ENCODE data around the gene LCE2A.
"Not testable (repeated sequence)": the region's sequence is repeated elsewhere in the genome, so short reads cannot be mapped to it uniquely, and the experiment has no call there.

Gene LCE2A, protein sequence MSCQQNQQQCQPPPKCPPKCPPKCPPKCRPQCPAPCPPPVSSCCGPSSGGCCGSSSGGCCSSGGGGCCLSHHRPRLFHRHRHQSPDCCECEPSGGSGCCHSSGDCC

DNA sequence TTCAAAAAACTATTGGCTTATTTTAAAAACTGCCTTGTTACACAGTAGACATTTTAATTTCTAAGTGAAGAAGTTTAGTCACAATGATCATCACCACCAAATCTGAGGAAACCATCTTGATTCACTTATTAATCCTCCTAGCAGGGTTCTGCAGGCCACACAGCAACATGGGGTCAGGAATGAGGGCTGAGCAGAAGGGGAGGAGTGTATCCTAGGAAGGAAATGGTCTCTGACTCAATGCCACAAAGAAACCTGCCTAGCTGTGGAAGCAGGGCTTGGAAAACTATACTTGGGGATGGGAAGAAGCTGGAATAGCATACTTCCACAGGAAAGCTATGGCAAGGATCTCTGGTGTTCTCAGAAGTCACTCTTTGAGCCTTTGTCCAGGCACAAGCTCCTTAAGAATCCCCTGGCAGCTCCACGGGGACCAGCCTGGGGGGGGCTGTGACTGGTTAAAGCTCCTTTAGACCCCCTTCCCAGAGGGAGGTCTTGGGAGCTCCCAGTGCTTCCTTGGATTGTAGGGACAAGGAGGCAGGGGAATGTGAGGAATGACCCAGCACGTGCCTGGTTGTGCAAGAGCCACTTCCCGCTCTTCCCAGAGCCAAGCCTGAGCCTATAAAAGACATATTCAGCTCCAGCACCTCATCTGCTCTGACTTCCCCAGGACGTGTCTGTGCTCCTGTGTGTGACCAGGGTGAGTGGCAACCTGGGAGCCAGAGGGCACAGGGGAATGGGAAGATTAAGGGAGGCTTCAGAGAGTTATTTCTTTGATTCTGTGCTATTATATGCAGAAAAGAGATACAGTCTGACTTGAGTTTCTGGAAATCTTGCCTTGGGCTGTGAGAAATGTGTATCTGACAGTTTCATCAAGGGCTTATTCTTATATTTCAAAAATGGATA, at the start of gene LCE2A:
LCE2A (plus strand) TSS at position 645 of the 900 bp plus-strand sequence. CDS start 557 bp downstream, outside the sequence.
- DNase-seq = no peak

DNA sequence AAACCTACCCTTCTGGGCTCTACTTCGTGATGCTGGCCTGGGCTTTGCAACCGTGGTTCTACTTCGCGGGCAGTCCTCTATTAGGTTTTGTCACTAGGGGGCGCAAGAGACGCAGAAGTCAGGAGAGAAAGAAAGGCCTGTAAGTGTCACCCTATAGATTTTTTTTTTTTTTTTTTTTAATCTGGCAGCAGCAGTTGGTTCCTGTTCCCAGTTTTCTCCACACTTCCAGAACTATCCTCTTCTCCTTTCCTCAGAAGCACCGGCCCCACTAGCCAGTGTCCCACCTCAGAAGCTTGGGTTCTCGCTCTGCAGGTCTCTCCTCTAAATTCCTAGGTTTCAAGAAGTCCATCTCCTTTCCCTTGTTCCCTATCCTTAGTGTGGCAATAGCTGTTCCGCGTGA, 44.0 kb upstream of the LCE2A start:
- no peak for DNase-seq

GRCh38 chr1:152656459-152656858, 41.7 kb upstream of the LCE2A start:
- DNase-seq = no peak

GRCh38 chr1:152657677-152658076, 40.5 kb upstream of the LCE2A start:
- DNase-seq = no peak

GRCh38 chr1:152658649-152659048, 39.5 kb upstream of the LCE2A start:
- no peak for DNase-seq

- DNase-seq = no peak
These were observed 35.0 kb upstream of the LCE2A start, which contains the start of gene LCE2D for GRCh38 chr1:152663098-152663497. TSS of gene LCE2D (plus strand) at chr1:152663380. CDS start at chr1:152664106, 726 bp downstream.

DNA sequence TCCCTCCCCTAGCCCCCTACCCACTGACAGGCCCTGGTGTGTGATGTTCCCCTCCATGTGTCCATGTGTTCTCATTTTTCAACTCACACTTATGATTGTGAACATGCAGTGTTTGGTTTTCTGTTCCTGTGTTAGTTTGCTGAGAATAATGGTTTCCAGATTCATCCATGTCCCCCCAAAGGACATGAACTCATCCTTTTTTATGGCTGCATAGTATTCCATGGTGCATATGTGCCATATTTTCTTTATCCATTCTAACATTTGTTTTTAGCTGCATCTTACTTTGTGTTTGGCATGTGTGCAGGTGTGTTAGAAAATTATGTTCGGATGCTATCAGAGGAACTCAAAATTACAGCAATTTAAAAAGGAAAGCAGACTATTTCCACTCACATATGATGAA, 32.0 kb upstream of the LCE2A start:
- not testable (repeated sequence) for DNase-seq

GRCh38 chr1:152667648-152668047, 30.5 kb upstream of the LCE2A start:
- no peak for DNase-seq

DNA sequence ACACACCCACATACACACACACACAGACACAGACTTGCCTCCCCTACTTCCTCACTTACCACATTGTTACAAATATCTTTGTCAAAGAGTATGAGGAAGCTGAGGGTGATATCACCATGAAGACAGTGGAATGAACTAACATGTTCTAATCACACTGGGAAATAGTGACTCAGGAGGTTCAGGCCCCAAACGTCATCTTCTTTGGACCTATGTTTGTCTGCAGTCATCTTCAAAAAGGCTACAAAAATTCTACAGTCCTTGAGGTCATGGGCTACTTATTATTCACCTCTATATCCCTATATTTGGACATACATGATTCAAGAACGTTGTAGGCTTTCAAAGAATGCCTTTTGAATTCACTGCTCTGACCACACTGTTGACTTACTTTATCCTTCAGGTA, 25.1 kb upstream of the LCE2A start:
- no peak for DNase-seq

GRCh38 chr1:152674983-152675382, 23.2 kb upstream of the LCE2A start, which contains the start of gene LCE2C:
TSS of gene LCE2C (plus strand) at chr1:152675279. CDS start at chr1:152676016, 737 bp downstream.
- DNase-seq = not testable (repeated sequence)

- DNase-seq = no peak
These were observed 18.7 kb upstream of the LCE2A start for GRCh38 chr1:152679459-152679858.

GRCh38 chr1:152681616-152682015, 16.5 kb upstream of the LCE2A start:
- DNase-seq = no peak

- DNase-seq = no peak
These were observed 14.3 kb upstream of the LCE2A start for GRCh38 chr1:152683846-152684245.

DNA sequence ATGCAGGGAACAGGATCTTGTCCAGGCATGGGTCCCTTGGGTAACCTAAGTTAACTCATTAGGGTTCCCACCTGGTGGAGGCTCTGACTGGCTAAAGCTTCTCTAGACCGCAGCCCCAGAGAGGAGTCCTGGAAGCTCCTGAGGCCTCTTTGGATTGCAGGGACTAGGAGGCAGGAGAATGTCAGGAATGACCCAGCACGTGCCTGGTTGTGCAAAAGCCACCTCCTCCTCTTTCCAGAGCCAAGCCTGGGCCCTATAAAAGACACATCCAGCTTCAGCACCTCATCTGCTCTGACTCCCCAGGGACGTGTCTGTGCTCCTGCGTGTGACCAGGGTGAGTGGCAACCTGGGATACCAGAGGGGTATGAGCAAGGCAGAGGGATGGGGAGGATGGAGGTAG, 12.3 kb upstream of the LCE2A start, which contains the start of gene LCE2B:
LCE2B (plus strand) TSS at position 301 of the 400 bp plus-strand sequence. CDS start 721 bp downstream, outside the sequence.
- not testable (repeated sequence) for DNase-seq

DNA sequence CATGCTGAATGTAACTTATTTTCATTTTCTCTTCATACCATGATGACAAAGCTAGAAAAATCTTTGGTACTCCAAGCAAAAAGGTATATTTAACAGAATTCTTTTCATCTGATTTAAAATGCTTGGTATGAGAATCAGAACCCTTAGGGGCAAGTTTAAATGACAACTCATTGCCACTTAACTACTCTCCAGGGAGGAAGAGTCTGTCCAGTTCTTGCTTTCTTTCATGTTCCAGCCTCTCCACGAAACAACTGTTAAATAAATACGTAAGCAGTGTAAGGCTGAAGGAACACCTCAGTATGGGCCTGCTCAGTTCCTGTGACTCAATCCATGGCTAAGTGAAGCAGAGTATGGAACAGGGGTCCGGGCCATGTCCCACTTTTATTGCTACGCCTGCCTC, 1.6 kb downstream of the LCE2A start:
- no peak for DNase-seq

DNA sequence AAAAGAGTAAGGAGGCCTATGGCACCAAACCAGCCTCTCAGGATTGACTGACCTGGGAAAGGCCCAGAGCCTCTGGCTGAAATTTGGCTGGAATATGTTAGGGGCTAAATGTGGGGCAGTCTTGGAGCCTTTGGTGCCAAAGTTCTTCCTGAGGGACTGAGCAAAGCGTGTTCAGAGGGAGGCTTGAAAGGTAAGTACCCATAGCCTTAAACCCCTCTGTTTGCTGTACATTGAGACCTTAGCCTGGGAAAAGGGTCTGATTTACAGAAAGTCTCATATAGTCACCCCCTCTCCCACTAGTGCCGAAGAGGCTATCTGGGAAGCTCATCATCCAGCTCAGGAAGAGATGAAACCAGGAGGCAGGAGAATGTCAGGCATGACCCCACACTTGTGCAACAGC, 9.7 kb downstream of the LCE2A start, which contains the start of gene LCE4A:
LCE4A (plus strand) TSS at position 301 of the 400 bp plus-strand sequence. CDS start 916 bp downstream, outside the sequence.
- DNase-seq = no peak

DNA sequence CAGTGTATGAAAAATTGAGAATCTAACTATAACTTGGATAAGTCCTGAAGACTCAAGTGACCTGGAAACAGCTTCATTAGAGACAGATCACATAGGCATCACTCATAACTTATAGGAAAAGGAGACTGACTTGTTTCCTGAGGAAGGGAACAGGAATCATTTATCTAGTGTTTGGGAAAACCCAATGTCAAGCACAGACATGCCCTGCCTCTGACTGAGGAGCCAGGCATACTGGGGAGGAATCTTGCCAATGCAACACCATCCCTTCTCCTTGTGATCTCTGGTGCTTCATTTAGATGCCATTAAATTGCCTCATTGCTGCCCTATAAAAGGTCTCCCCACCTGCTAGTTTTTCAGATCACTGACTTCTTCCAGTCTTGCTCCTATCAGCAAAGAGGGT, 20.1 kb downstream of the LCE2A start:
- no peak for DNase-seq

GRCh38 chr1:152725261-152725660, 27.1 kb downstream of the LCE2A start:
- DNase-seq = no peak

DNA sequence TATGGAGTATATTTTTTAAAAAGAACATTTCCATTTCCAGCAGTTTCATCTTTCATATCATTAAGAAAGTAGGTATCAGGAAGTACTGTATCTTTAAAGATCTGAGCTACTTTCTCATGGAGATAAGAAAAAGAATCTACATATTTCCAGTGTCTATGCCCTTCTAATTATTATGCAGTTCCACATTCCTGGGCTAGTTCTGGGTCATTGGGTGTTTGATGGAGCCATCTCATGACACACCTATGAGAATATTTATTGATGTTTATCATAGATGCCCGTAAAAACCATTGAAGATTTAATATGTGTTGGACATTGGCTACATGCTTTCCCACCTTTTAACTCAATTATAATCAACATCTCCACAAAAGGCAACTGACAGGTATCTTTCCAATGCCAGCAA, 30.8 kb downstream of the LCE2A start:
- no peak for DNase-seq

DNA sequence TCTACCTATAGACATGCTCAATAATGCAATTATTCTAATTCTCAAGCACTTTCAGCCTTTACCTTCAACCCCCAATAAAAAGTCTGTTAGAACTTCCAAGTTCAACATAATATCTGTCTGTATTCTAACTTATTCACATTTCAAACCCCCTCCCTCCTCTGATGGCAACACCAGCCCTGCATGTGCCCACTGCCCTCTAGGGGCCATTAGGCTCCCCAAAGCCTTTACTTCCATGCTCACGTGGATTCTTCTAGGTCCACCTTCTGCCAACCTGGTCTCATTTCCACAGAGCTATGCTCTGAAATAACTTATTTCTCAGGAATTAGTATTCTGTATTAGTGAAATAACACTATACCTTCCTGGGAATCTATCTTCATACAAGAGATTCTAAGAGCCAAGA, 37.5 kb downstream of the LCE2A start:
- DNase-seq = no peak

- DNase-seq = no peak
These were observed 39.9 kb downstream of the LCE2A start for GRCh38 chr1:152737997-152738396.

DNA sequence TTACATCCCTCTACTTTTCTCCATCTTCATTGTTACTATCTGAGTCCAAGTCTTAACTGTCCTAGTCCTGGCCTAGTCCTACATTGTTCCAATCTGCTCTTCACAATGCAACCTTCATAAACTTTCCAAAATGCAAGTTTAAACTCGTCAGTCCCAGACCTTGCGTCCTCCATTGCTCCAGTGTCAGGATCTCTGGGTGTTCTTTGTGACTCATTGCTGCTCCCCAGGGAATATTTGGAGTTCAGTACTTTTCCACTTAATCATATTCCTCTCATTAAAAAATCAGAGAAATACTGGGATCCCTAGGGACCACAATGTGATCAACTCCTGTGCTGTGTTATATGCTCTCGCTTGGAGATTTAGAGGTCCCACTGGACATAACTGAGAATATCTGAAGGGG, 41.7 kb downstream of the LCE2A start:
- no peak for DNase-seq

DNA sequence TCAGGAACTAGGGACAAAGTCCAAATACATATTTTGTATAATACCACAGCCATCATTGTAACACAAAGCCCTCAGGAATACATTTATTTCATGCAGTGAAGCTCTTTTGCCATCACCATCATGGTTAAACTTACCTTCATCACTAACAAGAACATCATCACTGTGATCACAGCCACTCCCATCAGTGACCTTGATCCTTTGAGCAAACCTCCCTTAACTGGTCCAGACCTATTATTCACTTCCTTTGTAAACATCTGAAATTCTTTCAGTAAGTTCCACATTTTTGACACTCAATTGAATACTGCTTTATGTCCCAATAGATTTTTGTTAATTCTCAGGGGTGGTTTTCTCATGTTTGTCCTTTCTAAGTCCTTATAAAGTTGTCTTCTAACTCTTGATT, 43.5 kb downstream of the LCE2A start:
- no peak for DNase-seq

All from CD4-positive, alpha-beta T cell treated with Interleukin-15 for 1 hour (primary cell).